GM21786 (cell line): ENCODE results near the gene DYNLT4.
"Not testable (repeated sequence)": the region's sequence is repeated elsewhere in the genome, so short reads cannot be mapped to it uniquely, and the experiment has no call there.

Experiments
- ATAC-seq: cut with Tn5 transposase; IDR thresholded peaks from one replicate; pipeline ENCODE4 v1.9.1; 2021; ENCODE audit not compliant: unreplicated experiment

The DYNLT4 gene, protein sequence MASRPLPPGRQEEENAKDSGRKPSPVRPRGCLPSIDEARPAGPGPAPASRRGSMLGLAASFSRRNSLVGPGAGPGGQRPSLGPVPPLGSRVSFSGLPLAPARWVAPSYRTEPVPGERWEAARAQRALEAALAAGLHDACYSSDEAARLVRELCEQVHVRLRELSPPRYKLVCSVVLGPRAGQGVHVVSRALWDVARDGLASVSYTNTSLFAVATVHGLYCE

DNA sequence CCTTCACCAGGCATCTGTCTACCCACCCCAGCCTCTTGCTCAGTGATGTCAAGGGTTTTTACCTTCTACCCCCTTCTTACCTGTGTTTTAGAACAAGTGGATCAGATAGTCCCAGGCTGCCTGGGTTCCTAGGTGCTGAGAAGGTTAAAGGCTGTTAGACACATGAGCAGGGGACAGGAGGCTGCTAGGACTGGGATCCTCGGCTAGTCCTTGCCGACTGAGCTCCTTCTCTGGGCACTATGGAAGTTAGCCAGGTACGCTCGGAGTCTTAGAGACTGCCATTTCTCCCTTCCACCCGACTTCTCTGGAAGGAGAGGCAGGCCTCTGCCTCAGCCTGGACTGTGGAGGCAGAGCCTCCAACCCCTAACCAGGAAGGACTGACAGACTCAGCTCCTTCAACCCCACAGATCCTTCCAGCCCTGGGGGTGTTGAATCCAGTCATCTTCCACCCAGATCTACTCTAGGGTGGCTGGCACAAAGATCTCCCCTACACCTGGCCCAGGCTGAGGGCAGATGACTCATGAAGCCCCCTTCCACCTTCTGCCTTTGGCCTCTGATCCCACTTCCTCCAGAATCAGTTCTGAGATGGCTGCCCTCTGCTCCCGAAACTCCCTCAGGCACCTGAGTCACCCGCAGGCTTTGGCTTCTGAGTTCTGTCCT, at the start of gene DYNLT4:
Gene DYNLT4, minus strand, starts transcription at position 648 of the 660 bp plus-strand sequence. CDS start 683 bp downstream, outside the sequence.
- ATAC-seq = no peak

DNA sequence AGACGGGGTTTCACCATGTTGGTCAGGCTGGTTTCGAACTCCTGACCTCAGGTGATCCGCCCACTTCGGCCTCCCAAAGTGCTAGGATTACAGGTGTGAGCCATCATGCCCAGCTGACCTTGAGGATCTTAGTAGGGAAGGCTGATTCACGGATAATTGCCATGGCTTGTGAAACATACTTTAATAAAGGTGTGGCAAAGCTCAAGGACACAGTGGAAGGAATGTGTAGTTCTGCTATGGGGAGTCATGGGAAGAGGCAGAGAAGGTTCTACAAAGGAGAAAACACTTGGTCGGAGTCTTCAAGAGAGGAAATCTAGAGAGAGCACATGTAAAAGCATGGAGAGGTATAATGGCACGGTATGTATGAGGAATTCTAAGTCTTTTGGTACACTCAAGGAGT, 48.6 kb upstream of the DYNLT4 start:
- no peak for ATAC-seq

DNA sequence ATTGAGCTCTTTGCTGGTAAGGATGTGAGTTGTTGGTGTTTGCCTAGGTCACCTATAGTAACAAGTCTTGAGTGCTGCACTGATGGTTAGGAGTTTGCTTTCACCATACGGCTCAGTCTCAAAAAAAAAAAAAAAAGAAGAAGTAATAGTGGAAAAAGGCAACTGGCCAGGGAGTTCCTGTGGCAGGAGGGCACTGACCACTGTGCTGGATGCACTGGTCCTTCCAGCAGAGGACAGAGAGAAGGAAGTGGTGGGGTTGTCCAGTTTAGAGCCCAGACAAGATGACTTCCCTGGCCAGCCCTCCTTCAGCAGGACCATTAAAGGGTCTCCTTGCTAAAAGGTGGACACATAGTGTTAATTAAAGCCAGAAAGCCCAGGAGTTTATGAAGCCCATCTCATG, 47.8 kb upstream of the DYNLT4 start:
- ATAC-seq = no peak

DNA sequence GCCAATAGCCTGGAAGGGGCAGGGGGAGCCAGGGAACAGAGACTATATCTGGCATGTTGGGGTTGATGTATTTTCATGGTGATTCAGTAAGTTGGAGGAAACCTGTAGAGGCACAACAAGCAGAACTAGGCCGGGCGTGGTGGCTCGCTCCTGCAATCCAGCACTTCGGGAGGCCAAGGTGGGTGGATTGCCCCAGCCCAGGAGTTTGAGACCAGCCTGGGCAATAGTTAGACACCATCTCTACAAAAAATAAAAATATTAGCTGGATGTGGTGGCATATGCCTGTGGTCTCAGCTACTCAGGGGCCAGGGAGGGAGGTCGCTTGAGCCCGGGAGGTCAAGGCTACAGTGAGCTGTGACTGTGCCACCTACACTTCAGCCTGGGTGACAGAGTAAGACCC, 46.0 kb upstream of the DYNLT4 start:
- ATAC-seq = no peak

DNA sequence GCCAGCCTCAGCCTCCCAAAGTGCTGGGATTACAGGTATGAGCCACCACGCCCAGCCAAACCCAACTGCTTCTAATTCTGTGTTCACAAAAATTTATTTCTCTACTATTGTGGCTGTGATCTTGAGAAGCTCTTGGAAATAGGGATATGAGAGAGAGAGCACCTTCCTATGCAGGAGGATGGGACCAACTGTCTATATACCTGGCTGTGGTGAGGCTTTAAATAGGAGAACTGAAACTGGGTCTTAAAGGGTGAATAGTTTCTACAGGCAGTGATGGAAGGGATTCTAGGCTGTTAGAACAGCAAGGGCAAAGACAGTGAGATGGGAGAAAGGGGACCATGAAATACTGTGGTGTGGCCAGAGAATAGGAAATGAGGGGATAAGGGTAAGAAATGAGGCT, 44.2 kb upstream of the DYNLT4 start:
- ATAC-seq = no peak

DNA sequence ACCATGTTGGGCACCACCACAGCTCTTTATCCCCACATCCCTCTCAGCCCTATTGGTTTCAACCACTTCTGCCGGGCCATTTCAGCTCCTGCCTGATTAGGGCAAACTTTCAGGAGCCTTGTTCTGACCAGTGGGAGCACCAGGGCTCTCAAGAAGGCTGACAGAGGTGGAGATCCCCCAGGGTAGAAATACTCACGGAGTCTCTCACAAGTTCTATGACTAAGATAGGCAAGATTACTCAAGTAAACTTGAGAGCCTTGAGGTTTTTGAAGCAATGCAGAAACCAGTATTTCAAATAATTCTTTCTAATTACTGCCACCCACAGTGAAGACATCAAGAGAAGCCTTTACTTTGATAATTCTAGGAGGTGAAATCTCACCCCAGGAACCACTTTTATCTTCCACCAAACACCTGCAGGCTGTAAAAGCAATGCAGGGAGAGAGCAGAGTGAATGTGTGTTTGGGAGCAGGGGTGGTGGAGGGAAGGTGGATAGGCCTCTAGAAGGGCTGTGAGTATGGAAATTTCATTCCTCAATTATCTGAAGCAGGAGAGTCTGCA, 42.5 kb upstream of the DYNLT4 start:
- ATAC-seq = no peak

DNA sequence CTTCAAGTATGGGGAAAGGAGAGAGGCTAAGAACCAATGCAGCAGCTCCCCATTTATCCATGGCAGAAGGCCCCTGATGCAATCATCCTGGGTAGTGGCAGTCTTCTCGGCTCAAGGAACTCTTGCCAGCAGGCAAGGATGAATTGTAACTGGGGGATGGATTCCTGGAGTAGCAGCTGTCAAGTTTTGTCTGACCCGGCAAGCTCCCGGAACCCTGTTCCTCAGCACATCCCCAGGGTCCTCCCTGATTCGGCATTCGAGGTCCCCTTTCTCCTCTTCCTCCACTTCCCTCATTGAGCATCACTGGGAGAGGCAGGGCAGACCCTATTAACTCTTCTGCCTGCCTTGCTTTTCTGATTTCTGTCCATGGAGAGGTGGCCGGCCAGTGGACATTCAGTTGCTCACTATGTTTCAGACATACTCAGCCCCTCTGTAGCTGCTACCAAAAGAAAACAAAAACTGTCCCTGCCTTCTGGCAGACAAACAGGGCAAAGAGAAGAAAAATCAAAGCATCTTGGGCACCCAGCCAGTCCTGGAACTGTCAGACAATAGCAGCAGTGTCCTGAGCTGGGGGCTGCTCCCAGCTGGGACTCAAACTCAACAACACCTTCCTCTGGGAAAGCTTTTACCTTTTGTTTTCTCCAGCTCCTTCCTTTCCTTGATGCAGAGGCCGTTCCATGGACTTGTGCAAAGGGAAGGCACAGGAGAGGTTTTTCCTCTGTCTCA, 41.5 kb upstream of the DYNLT4 start:
- no peak for ATAC-seq

DNA sequence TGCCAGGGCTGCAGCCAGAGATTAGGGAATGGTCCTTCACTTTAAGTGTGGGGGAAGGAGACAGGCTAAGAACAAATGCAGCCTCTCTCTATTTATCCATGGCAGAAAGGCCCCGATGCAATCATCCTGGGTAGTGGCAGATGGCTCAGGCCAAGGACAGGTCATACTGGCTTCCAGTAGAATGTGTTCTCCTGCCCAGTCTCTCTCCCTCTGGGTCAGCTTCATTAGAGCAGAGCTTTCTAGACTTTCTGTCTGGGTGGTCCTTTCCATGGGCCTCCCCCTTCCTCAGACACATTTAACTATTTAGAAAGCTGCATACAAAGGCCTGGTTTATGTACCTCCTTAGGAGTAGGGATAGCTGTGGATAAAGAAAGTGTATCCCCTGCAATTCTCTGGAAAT, 40.7 kb upstream of the DYNLT4 start:
- no peak for ATAC-seq

DNA sequence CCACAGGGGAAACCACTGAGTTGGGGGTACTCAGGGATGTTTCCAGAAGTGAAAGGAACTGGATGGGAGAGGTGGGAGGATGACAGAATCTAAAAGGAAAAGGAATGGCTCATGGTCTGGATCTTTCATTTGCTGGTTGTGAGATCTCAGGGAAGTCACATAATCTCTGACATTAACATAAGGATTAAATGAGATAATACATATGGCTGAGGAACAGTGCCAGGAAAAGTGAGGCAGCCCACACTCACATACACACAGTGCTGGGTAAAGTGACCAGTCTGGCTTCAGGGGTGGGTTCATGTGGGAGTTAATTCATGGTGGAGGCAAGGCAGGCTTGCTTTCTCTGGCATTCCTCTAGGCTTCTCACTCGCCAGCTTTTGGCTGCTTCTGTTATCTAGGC, 39.8 kb upstream of the DYNLT4 start:
- ATAC-seq = no peak

DNA sequence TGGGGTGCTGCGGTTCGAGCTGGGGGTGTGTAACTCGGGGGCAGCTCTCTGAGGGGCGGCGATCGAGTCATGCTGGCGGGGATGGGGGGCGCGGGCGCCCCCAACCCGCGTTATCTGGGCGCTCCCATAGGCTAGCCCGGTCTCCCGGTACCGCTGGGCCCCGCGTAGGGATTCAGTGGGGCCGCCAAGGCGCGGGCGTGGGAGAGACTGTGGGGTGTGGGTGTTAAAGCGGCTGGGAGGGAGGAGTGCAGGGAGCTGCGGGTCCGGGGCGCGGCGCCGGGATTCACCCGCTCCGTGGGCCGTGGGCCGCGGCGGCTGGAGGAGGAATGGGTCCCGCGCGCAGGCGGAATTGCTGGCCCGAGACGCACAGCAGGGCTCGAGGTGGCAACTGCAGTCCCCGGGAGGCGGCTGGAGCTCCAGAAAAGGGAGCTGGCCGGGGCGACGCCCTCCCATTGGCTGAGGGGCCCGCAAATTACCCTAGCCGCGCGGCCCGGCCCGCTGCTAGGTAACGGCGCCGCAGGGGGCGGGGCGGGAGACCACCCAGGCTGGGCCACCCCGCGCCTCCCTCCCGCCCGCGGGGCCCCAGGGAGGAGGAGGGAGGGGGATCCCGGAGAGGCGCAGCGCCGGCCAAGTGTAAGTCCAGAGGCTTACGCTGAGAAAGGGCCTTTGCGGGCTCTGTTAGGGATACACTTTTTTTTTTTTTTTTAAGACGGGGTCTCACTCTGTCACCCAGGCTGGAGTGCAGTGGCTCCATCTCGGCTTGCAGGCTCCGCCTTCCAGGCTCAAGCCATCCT, 35.9 kb upstream of the DYNLT4 start, which contains the start of gene PTCH2:
Gene PTCH2, minus strand, starts transcription at position 392 of the 794 bp plus-strand sequence. Its CDS starts 321 bp downstream, at position 71.
- no peak for ATAC-seq

DNA sequence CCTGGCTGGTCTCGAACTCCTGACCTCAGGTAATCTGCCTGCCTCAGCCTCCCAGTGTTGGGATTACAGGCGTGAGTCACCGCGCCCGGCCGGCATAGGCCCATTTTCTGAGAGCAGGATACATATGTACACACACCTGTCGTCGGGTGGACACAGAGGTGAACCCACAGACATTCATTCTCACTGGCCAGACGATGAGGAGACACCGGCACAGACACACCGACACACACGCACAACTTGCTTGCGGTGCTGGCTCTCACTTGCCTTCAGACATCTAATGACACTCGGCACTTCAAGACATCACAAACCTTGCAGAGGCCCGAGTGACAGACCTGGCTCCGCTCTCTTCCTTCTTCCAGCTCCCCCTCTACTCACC, 35.3 kb upstream of the DYNLT4 start:
- ATAC-seq = no peak

DNA sequence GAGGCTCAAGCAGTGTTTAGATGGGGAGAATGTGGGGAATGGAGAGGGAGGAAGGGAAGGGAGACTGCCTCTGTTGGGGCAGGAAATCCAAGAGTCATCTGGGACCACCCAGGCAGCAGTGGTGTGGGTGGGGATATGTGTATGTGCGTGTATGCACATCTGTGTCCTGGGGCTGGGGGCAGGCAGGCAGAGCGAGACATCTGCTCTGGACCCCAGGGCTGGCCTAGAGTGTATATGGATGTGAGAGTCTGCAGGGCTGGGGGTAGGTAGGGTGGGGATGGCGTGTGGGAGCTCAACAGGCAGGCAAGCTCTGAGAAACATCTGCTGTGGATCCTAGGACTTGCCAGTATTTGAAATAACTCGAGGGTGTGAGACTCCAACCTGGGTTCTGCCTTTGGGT, 32.4 kb upstream of the DYNLT4 start:
- no peak for ATAC-seq

DNA sequence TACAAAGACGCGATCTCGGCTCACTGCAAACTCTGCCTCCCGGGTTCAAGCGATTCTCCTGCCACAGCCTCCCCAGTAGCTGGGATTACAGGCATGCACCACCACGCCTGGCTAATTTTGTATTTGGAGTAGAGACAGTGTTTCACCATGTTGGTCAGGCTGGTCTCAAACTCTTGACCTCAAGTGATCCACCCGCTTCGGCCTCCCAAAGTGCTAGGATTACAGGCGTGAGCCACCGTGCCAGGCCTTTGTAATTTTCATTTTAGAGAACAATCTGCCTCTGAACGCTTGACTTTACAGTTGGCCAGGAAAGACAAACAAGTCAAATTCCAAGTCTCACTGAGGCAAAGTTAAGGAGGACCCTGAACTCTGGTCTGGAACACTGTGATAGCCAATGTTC, 31.1 kb upstream of the DYNLT4 start:
- ATAC-seq = not testable (repeated sequence)

DNA sequence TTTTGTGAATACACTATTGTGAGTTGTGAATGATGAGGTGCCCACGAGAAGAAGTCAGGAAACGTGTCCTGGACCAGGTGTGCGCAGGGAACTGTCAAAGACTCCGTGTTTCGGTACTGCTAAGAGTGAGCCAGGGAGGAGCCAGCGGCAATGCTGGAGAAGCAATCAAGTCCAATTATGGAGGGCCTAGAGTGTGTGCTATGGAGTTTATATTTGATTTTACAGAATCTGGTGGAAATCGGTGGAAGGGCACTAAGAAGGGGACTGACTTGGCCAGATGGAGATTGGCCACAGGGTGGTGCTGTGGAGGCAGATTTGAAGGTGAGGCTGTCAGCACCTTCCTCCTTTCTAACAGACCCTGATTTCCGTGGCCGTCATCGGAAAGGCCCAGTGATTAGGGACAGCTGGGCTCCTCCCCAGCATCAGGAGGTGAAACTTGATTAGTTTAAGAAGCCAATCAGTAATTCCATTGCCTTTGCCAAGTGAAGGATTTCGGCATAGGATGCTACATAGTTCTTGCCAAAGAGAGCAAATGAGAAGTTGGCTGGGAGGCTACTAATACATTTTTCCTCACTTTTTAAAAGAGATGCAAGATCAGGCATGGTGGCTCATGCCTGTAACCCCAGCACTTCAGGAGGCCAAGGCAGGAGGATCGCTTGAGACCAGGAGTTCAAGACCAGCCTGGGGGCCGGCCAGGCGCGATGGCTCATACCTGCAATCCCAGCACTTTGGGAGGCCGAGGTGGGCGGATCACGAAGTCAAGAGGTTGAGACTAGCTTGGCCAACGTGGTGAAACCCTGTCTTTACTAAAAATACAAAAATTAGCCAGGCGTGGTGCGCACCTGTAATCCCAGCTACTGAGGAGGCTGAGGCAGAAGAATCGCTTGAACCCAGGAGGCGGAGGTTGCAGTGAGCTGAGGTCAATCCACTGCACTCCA, 28.9 kb upstream of the DYNLT4 start:
- ATAC-seq = peak; percentile 80

DNA sequence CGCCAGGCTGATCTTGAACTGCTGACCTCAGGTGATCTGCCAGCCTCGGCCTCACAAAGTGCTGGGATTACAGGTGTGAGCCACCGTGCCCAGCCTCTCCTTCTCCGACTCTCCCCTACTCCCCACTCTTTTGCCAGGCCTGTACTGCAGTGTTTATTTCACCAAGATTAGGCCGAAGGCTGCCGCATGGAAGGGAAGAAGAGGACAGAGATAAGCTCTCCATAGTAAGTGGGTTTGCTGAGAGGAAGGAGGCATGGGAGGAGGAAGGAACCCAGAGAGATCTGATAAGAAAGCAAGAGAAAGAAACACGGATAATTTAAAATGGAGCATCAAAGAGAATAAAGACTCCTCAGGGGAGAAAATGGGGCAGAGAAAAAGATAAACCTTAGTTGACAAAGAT, 27.2 kb upstream of the DYNLT4 start:
- no peak for ATAC-seq

DNA sequence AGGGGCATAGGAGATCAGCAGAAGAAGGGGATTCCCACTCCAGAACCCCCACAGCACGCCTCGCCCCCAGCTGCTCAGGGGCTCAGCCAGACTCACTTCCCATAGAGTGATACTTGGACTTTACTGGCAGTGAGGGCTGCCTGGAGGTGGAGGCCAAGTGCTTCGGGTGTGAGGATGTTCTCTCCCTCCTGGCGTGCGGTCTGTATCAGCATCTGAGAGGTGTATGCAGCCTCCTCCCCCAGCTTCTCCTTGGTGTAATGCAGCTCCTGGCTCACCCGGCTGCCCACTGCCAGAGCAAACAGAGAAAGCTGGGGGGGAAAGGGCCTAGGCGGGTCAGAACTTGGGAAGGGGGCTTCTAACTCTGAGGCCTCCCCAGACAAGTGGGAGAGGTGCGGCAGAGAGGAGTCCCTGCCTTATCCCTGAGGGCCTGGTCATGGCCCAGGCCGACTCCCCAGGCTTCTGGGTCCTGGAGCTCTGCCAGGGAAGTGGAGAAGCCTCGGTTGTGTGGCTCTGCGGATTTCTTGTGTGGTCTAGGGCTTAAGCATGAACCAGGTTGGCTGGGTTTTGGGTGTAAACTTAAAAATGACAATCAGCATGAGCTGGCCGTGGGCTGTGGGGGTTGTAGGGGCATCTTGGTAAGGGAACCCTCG, 25.0 kb upstream of the DYNLT4 start:
- ATAC-seq = no peak

DNA sequence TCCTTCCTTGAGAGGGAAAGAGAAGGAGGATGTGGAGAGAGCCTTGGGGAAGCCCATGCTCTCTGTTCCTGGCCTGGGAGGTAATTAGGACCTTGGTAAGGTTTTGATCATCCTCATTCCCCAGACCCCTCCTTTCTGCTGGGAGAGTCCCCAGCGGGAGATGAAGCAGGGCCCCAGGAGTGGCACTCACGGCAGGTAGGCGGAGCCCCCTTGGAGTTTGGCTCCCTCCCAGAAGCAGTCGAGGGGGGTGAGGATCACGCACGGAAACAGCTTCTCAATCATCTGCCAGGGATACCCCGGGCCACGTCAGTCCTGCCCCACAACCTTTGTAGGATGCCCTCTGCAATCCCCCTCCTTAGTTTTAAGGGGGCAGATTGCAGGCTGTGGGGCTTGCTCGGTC, 24.4 kb upstream of the DYNLT4 start:
- no peak for ATAC-seq

DNA sequence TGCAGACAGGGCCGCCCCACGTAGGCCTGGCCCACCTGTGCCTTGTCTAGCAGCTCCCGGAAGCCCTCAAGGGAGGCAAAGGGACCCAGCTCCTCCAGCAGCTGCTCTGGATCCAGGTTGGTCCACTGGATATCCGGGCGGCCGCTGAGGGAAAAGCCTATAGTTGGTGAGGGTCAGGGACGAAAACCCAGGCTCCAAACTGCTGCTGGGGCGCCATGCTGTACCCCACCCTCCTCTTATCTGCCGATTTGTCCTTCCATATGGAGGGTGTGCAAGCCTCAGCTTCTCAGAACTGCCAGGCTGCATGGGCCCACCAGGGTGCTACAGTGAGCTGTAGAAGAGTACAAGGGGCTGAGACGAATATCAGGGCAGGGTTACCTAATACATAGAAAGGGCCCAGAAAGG, 23.8 kb upstream of the DYNLT4 start:
- no peak for ATAC-seq
